ENCODE measurements around the gene NDUFS1.
"Not testable (repeated sequence)": the region's sequence is repeated elsewhere in the genome, so short reads cannot be mapped to it uniquely, and the experiment has no call there.

The NDUFS1 gene

GRCh38 chr2:206162401-206162800, 3.2 kb upstream of the NDUFS1 start:
- DNase-seq (ENCODE audit: low read depth in 3 of 3): not testable (repeated sequence)

- DNase-seq (ENCODE audit: low read depth in 3 of 3): no peak
Measured at GRCh38 chr2:206160807-206161179, 1.5 kb upstream of the NDUFS1 start.

GRCh38 chr2:206160125-206160806, 1.0 kb upstream of the NDUFS1 start:
- DNase-seq (ENCODE audit: low read depth in 3 of 3): no peak

- no peak for DNase-seq (ENCODE audit: low read depth in 3 of 3)
Measured at GRCh38 chr2:206158563-206159345, 490 bp downstream of the NDUFS1 start.

GRCh38 chr2:206157014-206157413, 2.2 kb downstream of the NDUFS1 start:
- not testable (repeated sequence) for DNase-seq (ENCODE audit: low read depth in 3 of 3)

GRCh38 chr2:206154197-206154596, 5.0 kb downstream of the NDUFS1 start:
- no peak for DNase-seq (ENCODE audit: low read depth in 3 of 3)

GRCh38 chr2:206150631-206151030, 8.6 kb downstream of the NDUFS1 start:
- DNase-seq (ENCODE audit: low read depth in 3 of 3): no peak

GRCh38 chr2:206150168-206150567, 9.1 kb downstream of the NDUFS1 start:
- no peak for DNase-seq (ENCODE audit: low read depth in 3 of 3)

GRCh38 chr2:206149330-206149729, 9.9 kb downstream of the NDUFS1 start:
- DNase-seq (ENCODE audit: low read depth in 3 of 3): no peak

GRCh38 chr2:206145665-206146064, 13.6 kb downstream of the NDUFS1 start:
- DNase-seq (ENCODE audit: low read depth in 3 of 3): no peak

GRCh38 chr2:206144383-206144782, 14.9 kb downstream of the NDUFS1 start:
- DNase-seq (ENCODE audit: low read depth in 3 of 3): no peak

- DNase-seq (ENCODE audit: low read depth in 3 of 3): no peak
Measured at GRCh38 chr2:206143451-206143850, 15.8 kb downstream of the NDUFS1 start.

GRCh38 chr2:206127656-206128055, 31.6 kb downstream of the NDUFS1 start:
- DNase-seq (ENCODE audit: low read depth in 3 of 3): no peak

- DNase-seq (ENCODE audit: low read depth in 3 of 3): no peak
Measured at GRCh38 chr2:206125901-206126300, 33.3 kb downstream of the NDUFS1 start.

GRCh38 chr2:206122569-206122968, 36.7 kb downstream of the NDUFS1 start:
- DNase-seq (ENCODE audit: low read depth in 3 of 3): not testable (repeated sequence)

- no peak for DNase-seq (ENCODE audit: low read depth in 3 of 3)
Measured at GRCh38 chr2:206116278-206116677, 43.0 kb downstream of the NDUFS1 start.

- no peak for DNase-seq (ENCODE audit: low read depth in 3 of 3)
Measured at GRCh38 chr2:206115026-206115578, 44.1 kb downstream of the NDUFS1 start.

GRCh38 chr2:206112846-206113547, 46.2 kb downstream of the NDUFS1 start:
- no peak for DNase-seq (ENCODE audit: low read depth in 3 of 3)

GRCh38 chr2:206112108-206112507, 47.1 kb downstream of the NDUFS1 start:
- DNase-seq (ENCODE audit: low read depth in 3 of 3): no peak

- DNase-seq (ENCODE audit: low read depth in 3 of 3): no peak
Measured at GRCh38 chr2:206108713-206109112, 50.5 kb downstream of the NDUFS1 start.

GRCh38 chr2:206105541-206105940, 53.7 kb downstream of the NDUFS1 start:
- DNase-seq (ENCODE audit: low read depth in 3 of 3): no peak

GRCh38 chr2:206105038-206105437, 54.2 kb downstream of the NDUFS1 start:
- no peak for DNase-seq (ENCODE audit: low read depth in 3 of 3)

All from stimulated activated CD4-positive, alpha-beta T cell treated with anti-CD3 and anti-CD28 coated beads, TNF-alpha, amount 100 ng/mL, for 24 hours (primary cell).